SU-DHL-6 (cell line): ENCODE data around the gene FAM9A.

Experiments used
- CTCF ChIP-seq: fragments of 200-600 bp; sonication (generic); IDR thresholded peaks from one replicate; pipeline ENCODE4 v1.5.1; 2017; ENCODE audit warnings: antibody characterized with exemption, mild to moderate bottlenecking, low read length, moderate library complexity; ENCODE audit not compliant: insufficient read depth, poor library complexity, severe bottlenecking
- EZH2phosphoT487 ChIP-seq: fragments of 200-600 bp; sonication (generic), shearing (Covaris generic); conservative IDR thresholded peaks from 2 replicates; pipeline ENCODE4 v1.6.1; 2018; ENCODE audit warnings: mild to moderate bottlenecking, antibody characterized with exemption, low read length, moderate library complexity, mixed read lengths

DNA sequence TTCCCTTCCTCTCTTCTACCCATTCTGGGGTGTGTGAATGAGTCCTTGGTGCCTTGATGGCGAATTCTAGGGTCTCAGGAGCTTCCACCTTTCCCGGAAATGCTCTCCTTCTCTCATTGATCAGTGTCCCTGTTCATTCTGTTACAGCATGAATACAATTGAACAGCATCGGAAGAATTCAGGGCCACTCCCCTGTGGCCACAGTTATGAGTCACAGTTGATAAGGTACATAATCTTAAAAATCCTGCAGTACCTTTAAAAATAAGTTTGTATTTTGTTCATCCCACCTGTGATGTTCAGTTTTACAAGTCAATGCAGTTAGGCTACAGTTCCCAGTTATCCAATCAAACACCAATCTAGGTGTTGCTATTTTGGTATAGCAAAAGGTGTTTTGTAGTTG lies 47.3 kb upstream of the FAM9A start:
- TF ChIP-seq CTCF = no peak
- no peak for TF ChIP-seq EZH2phosphoT487
